T-cell (primary cell): ENCODE results near the gene VPS18. TPM values are rescaled to one million over a fixed set of nuclear protein-coding genes. Genes with fewer than 3 reads are reported as not detected.
A peak's percentile ranks its signal among the peaks of the same experiment; 100 is the strongest.

Experiments
- ATAC-seq, 4 experiments: fragments of 200-7000 bp in 3 of 4; fragments of 150-1000 bp in 1 of 4; cut with Tn5 transposase; replicated peaks in 1 of 4; 1 replicate in 3 of 4; 2 replicates in 1 of 4; pipeline ENCODE4 v1.10.0; 2021; ENCODE audit warnings: moderate library complexity in 3 of 4, mild to moderate bottlenecking in 2 of 4, moderate number of reproducible peaks in 1 of 4
- CTCF ChIA-PET, 2 donors: fragments of 300-600 bp; sonication (Branson Sonifier 250); formaldehyde crosslinking; loops; one replicate each; lab custom pipeline; 2022; ENCODE audit warnings: antibody characterized with exemption in 2 of 2; lab: Charles Lee
- POLR2A ChIA-PET, 2 donors: fragments of 300-600 bp; sonication (Branson Sonifier 250); formaldehyde crosslinking; loops; one replicate each; lab custom pipeline; 2022; ENCODE audit warnings: antibody characterized with exemption in 2 of 2; lab: Charles Lee
- DNase-seq, 35 experiments: peaks; one replicate each; pipeline versions ENCODE4 v3.0.0 to v3.0.0-alpha.2; 2013 to 2023
- H3K27ac ChIP-seq: one replicate; pipeline ENCODE4 v1.5.1; 2013; ENCODE audit warnings: low read length
- H3K27me3 ChIP-seq, 2 experiments: replicated peaks in 1 of 2; 1 replicate in 1 of 2; 2 replicates in 1 of 2; pipeline versions ENCODE4 v1.6.1 to v1.7.0; 2013; ENCODE audit warnings: low read length in 1 of 2, mixed read lengths in 1 of 2; ENCODE audit not compliant: control insufficient read depth in 2 of 2, insufficient read depth in 2 of 2; ENCODE audit errors: extremely low read depth in 1 of 2
- H3K36me3 ChIP-seq, 2 donors: 1 replicate in 1 of 2; 2 replicates in 1 of 2; pipeline versions ENCODE4 v1.6.1 to v1.7.0; 2013; ENCODE audit warnings: low read length in 1 of 2; ENCODE audit not compliant: control insufficient read depth in 2 of 2, insufficient read depth in 1 of 2; ENCODE audit errors: extremely low read depth in 1 of 2
- H3K4me1 ChIP-seq, 2 experiments: 1 replicate in 1 of 2; 2 replicates in 1 of 2; pipeline versions ENCODE4 v1.6.1 to v1.7.0; 2013; ENCODE audit warnings: low read length in 2 of 2, mixed read lengths in 1 of 2; ENCODE audit not compliant: insufficient read depth in 2 of 2, control insufficient read depth in 1 of 2; ENCODE audit errors: extremely low read depth in 1 of 2
- H3K4me3 ChIP-seq, 2 donors: 1 replicate in 1 of 2; 2 replicates in 1 of 2; pipeline versions ENCODE4 v1.5.1 to v1.7.0; 2013; ENCODE audit warnings: mild to moderate bottlenecking in 2 of 2, low read length in 1 of 2, moderate library complexity in 1 of 2; ENCODE audit not compliant: control insufficient read depth in 1 of 2; ENCODE audit errors: extremely low read depth in 1 of 2
- H3K9me3 ChIP-seq: 2 replicates; pipeline ENCODE4 v1.7.0; 2013
- H3K27ac Mint-ChIP-seq, 2 donors: one replicate each; pipeline ENCODE4 v1.8.0; 2020 to 2021; ENCODE audit warnings: mild to moderate bottlenecking in 2 of 2, mixed read lengths in 2 of 2
- H3K27me3 Mint-ChIP-seq, 2 donors: one replicate each; pipeline ENCODE4 v1.8.0; 2021 to 2022; ENCODE audit warnings: mixed read lengths in 2 of 2
- H3K36me3 Mint-ChIP-seq: one replicate; pipeline ENCODE4 v1.8.0; 2021; ENCODE audit warnings: mixed read lengths
- H3K4me1 Mint-ChIP-seq, 3 donors: one replicate each; pipeline ENCODE4 v1.8.0; 2020 to 2022; ENCODE audit warnings: mixed read lengths in 3 of 3, mild to moderate bottlenecking in 1 of 3
- H3K4me3 Mint-ChIP-seq, 3 donors: one replicate each; pipeline ENCODE4 v1.8.0; 2020 to 2022; ENCODE audit warnings: mild to moderate bottlenecking in 3 of 3, mixed read lengths in 3 of 3, moderate library complexity in 3 of 3
- H3K9me3 Mint-ChIP-seq, 3 donors: one replicate each; pipeline ENCODE4 v1.8.0; 2020 to 2022; ENCODE audit warnings: mixed read lengths in 3 of 3
- WGBS: methylation state at CpG from one replicate; pipeline ENCODE4 v1.1.5; 2013; ENCODE audit warnings: missing lambda C conversion rate; ENCODE audit not compliant: insufficient coverage; 5-methylcytosine and 5-hydroxymethylcytosine counted together
- total RNA-seq, 35 experiments: library from RNA in 6 of 35; stranded (reverse) in 6 of 35; fragments of 120-200 nt in 1 of 35; gene quantifications; one replicate each; pipeline versions ENCODE4 v1.2.1 to v1.2.4 and lab custom pipeline; 2013 to 2026

The VPS18 gene
- total RNA-seq, 5 donors from 2014 or later (not counting 1 experiment from before 2014, with no cell fraction given), result 16.2 to 23.4 (median 21.3) TPM

GRCh38 chr15:40908095-40908494 is 13.8 kb downstream of the VPS18 start:
- WGBS, result 80% methylated on average over 2 of the region's 7 CpGs
- Mint-ChIP-seq H3K4me3 (peak overlapping the region; percentile 9 to 89 (median 24)), H3K27me3 (no peaks in the 10 kb centered on the region), H3K9me3 (no peaks in the 10 kb centered on the region), H3K4me1 (peaks cover 22 to 38% (median 33%) of the 10 kb centered on the region in 3 donors), H3K27ac (peak overlapping the region; percentile 93 to 94), H3K36me3 (peaks cover 9% of the 10 kb centered on the region)
- Histone ChIP-seq H3K4me1 (peaks cover 8 to 36% of the 10 kb centered on the region in 2 experiments), H3K27ac (peak overlapping the region; percentile 56), H3K36me3 (peaks cover 3 to 10% of the 10 kb centered on the region in 2 donors), H3K9me3 (no peaks in the 10 kb centered on the region), H3K4me3 (no peak overlapping the region), H3K27me3 (no peaks in the 10 kb centered on the region)
- POLR2A ChIA-PET, result no interaction called here
- DNase-seq (no peak), ATAC-seq (no peak)
- CTCF ChIA-PET, result interaction anchor here (0.9 to 5.4 kb wide), 2 partner anchors 12 to 280 kb away, joined by 4 to 38 read pairs; partner anchors contain the start of gene VPS18 (in 1 of the 2)

- H3K4me1 ChIP-seq, result peaks cover 4 to 25% of the 10 kb centered on the region in 2 experiments
- H3K4me3 ChIP-seq, result no peak overlapping the region
- DNase-seq (no peak), ATAC-seq (no peak)
- H3K36me3 Mint-ChIP-seq, result no peaks in the 10 kb centered on the region
- POLR2A ChIA-PET, result interaction anchor here in 1 of 2 donors (0.7 kb wide), 1 partner anchor 444 kb away, joined by 6 read pairs; no protein-coding TSS in a partner anchor
- H3K27ac Mint-ChIP-seq, result peak overlapping the region; percentile 61 to 93
- WGBS, result 88% methylated on average over 10 of the region's 17 CpGs
- CTCF ChIA-PET, result interaction anchor here (0.6 to 1.1 kb wide), 3 partner anchors 15 to 275 kb away, joined by 3 to 4 read pairs (median 3); no protein-coding TSS in a partner anchor
- no peaks in the 10 kb centered on the region for H3K27me3 Mint-ChIP-seq
- H3K9me3 Mint-ChIP-seq, result no peaks in the 10 kb centered on the region
- no peaks in the 10 kb centered on the region for H3K9me3 ChIP-seq
- H3K4me1 Mint-ChIP-seq, result peaks cover 10 to 22% (median 17%) of the 10 kb centered on the region in 3 donors
- H3K27ac ChIP-seq, result no peak overlapping the region
- no peak overlapping the region for H3K4me3 Mint-ChIP-seq
- H3K36me3 ChIP-seq, result peaks cover 0 to under 1% of the 10 kb centered on the region in 2 donors
- H3K27me3 ChIP-seq, result no peaks in the 10 kb centered on the region
Observed at GRCh38 chr15:40909662-40910630, 15.7 kb downstream of the VPS18 start.

GRCh38 chr15:40911141-40911540 is 16.9 kb downstream of the VPS18 start:
- ChIA-PET POLR2A (no interaction called here), CTCF (interaction anchor here in 1 of 2 donors (0.5 kb wide), 1 partner anchor 13 kb away, joined by 4 read pairs; no protein-coding TSS in a partner anchor)
- Mint-ChIP-seq H3K36me3 (no peaks in the 10 kb centered on the region), H3K27me3 (no peaks in the 10 kb centered on the region), H3K9me3 (no peaks in the 10 kb centered on the region), H3K27ac (peak overlapping the region in 1 of 2 donors; percentile 22), H3K4me3 (no peak overlapping the region), H3K4me1 (peaks cover 10 to 15% (median 14%) of the 10 kb centered on the region in 3 donors)
- H3K4me3 ChIP-seq, result no peak overlapping the region
- no peaks in the 10 kb centered on the region for H3K9me3 ChIP-seq
- DNase-seq (no peak), ATAC-seq (no peak)
- H3K27ac ChIP-seq, result no peak overlapping the region
- WGBS, result 60% methylated on average over 4 of the region's 7 CpGs
- H3K4me1 ChIP-seq, result peaks cover 4 to 21% of the 10 kb centered on the region in 2 experiments
- H3K27me3 ChIP-seq, result peaks cover 0 to 6% of the 10 kb centered on the region in 2 experiments
- no peaks in the 10 kb centered on the region for H3K36me3 ChIP-seq

GRCh38 chr15:40911693-40912092 is 17.4 kb downstream of the VPS18 start:
- no peaks in the 10 kb centered on the region for H3K9me3 Mint-ChIP-seq
- Histone ChIP-seq H3K36me3 (no peaks in the 10 kb centered on the region), H3K27me3 (peaks cover 0 to 6% of the 10 kb centered on the region in 2 experiments), H3K9me3 (no peaks in the 10 kb centered on the region), H3K4me1 (peaks cover 3 to 16% of the 10 kb centered on the region in 2 experiments), H3K4me3 (no peak overlapping the region), H3K27ac (no peak overlapping the region)
- CTCF ChIA-PET, result interaction anchor here (0.5 to 0.7 kb wide), 3 partner anchors 13 to 155 kb away, joined by 3 to 5 read pairs (median 4); partner anchors contain the start of gene CHAC1 (in 1 of the 2)
- ATAC-seq (no peak), DNase-seq (no peak)
- H3K4me1 Mint-ChIP-seq, result peaks cover 10 to 15% (median 14%) of the 10 kb centered on the region in 3 donors
- WGBS, result no CpG with 5 or more reads among the region's 2 CpGs
- peak overlapping the region in 1 of 2 donors; percentile 6 for H3K27ac Mint-ChIP-seq
- no peak overlapping the region for H3K4me3 Mint-ChIP-seq
- no peaks in the 10 kb centered on the region for H3K36me3 Mint-ChIP-seq
- POLR2A ChIA-PET, result no interaction called here
- H3K27me3 Mint-ChIP-seq, result no peaks in the 10 kb centered on the region

- ATAC-seq (no peak), DNase-seq (no peak)
- H3K27ac Mint-ChIP-seq, result no peak overlapping the region
- H3K4me1 Mint-ChIP-seq, result peaks cover 5 to 11% (median 9%) of the 10 kb centered on the region in 3 donors
- Histone ChIP-seq H3K27ac (no peak overlapping the region), H3K36me3 (no peaks in the 10 kb centered on the region), H3K4me1 (peaks cover 0 to 8% of the 10 kb centered on the region in 2 experiments), H3K4me3 (no peak overlapping the region), H3K27me3 (peaks cover 0 to 8% of the 10 kb centered on the region in 2 experiments), H3K9me3 (no peaks in the 10 kb centered on the region)
- H3K4me3 Mint-ChIP-seq, result no peak overlapping the region
- CTCF ChIA-PET, result interaction anchor here in 1 of 2 donors (0.6 kb wide), 1 partner anchor 154 kb away, joined by 5 read pairs; no protein-coding TSS in a partner anchor
- H3K36me3 Mint-ChIP-seq, result no peaks in the 10 kb centered on the region
- no peaks in the 10 kb centered on the region for H3K9me3 Mint-ChIP-seq
- 63% methylated on average over 2 of the region's 6 CpGs for WGBS
- POLR2A ChIA-PET, result no interaction called here
- H3K27me3 Mint-ChIP-seq, result no peaks in the 10 kb centered on the region
Observed at GRCh38 chr15:40912478-40912877, 18.2 kb downstream of the VPS18 start.

- H3K4me3 Mint-ChIP-seq, result no peak overlapping the region
- no peaks in the 10 kb centered on the region for H3K9me3 Mint-ChIP-seq
Observed at GRCh38 chr15:40914013-40914412, 19.8 kb downstream of the VPS18 start.

More at GRCh38 chr15:40914013-40914412, 19.8 kb downstream of the VPS18 start:
- H3K4me1 ChIP-seq, result no peaks in the 10 kb centered on the region
- POLR2A ChIA-PET, result no interaction called here
- WGBS, result 89% methylated on average over 12 of the region's 12 CpGs
- no peaks in the 10 kb centered on the region for H3K9me3 ChIP-seq
- peaks cover 0 to 21% of the 10 kb centered on the region in 2 experiments for H3K27me3 ChIP-seq
- H3K4me3 ChIP-seq, result no peak overlapping the region
- ATAC-seq (no peak), DNase-seq (no peak)
- Mint-ChIP-seq H3K4me1 (no peaks in the 10 kb centered on the region), H3K27me3 (no peaks in the 10 kb centered on the region), H3K36me3 (no peaks in the 10 kb centered on the region), H3K27ac (no peak overlapping the region)
- CTCF ChIA-PET, result no interaction called here
- H3K36me3 ChIP-seq, result no peaks in the 10 kb centered on the region
- H3K27ac ChIP-seq, result no peak overlapping the region
